ENCODE measurements around the gene DNAAF1. TPM values are rescaled to one million over a fixed set of nuclear protein-coding genes. Genes with fewer than 3 reads are reported as not detected.

DNAAF1 gene
- total and polyA plus RNA-seq, 2 of the 4 experiments (the other 2 are of a cell fraction): 0.05 TPM; not detected in 1

Other genes starting within 250 kb of the DNAAF1 start
- gene MLYCD, start 246.2 kb upstream of the DNAAF1 start, total RNA-seq (2012; rRNA removed): 1.9 and 2.7 TPM in 2 replicates
- 1.9 TPM in 2 replicates for gene MLYCD, start 246.2 kb upstream of the DNAAF1 start, polyA plus RNA-seq (2012; rRNA removed)
- 0.83 and 0.90 TPM in 2 replicates for gene OSGIN1, start 192.1 kb upstream of the DNAAF1 start, total RNA-seq (2012; rRNA removed)
- gene OSGIN1, start 192.1 kb upstream of the DNAAF1 start, polyA plus RNA-seq (2012; rRNA removed): 6.4 and 7.4 TPM in 2 replicates
- under 0.01 TPM in 1 of 2 replicates, not detected in the other for gene NECAB2, start 177.1 kb upstream of the DNAAF1 start, total RNA-seq (2012; rRNA removed)
- gene NECAB2, start 177.1 kb upstream of the DNAAF1 start, polyA plus RNA-seq (2012; rRNA removed): 0.26 and 0.27 TPM in 2 replicates
- not detected in 2 replicates for gene SLC38A8, start 102.5 kb upstream of the DNAAF1 start, total RNA-seq (2012; rRNA removed)
- not detected in 2 replicates for gene SLC38A8, start 102.5 kb upstream of the DNAAF1 start, polyA plus RNA-seq (2012; rRNA removed)
- gene MBTPS1, start 28.4 kb upstream of the DNAAF1 start, total RNA-seq (2012; rRNA removed): 70.3 and 70.4 TPM in 2 replicates
- gene MBTPS1, start 28.4 kb upstream of the DNAAF1 start, polyA plus RNA-seq (2012; rRNA removed): 45.9 and 59.0 TPM in 2 replicates
- 18.3 and 25.6 TPM in 2 replicates for gene HSDL1, start 131 bp upstream of the DNAAF1 start, total RNA-seq (2012; rRNA removed)
- gene HSDL1, start 131 bp upstream of the DNAAF1 start, polyA plus RNA-seq (2012; rRNA removed): 9.4 and 11.6 TPM in 2 replicates
- gene TAF1C, start 41.7 kb downstream of the DNAAF1 start, total RNA-seq (2012; rRNA removed): 6.1 and 7.3 TPM in 2 replicates
- 35.5 and 41.6 TPM in 2 replicates for gene TAF1C, start 41.7 kb downstream of the DNAAF1 start, polyA plus RNA-seq (2012; rRNA removed)
- gene ADAD2, start 45.8 kb downstream of the DNAAF1 start, total RNA-seq (2012; rRNA removed): not detected in 2 replicates
- not detected in 2 replicates for gene ADAD2, start 45.8 kb downstream of the DNAAF1 start, polyA plus RNA-seq (2012; rRNA removed)
- not detected in 2 replicates for gene KCNG4, start 94.7 kb downstream of the DNAAF1 start, total RNA-seq (2012; rRNA removed)
- gene KCNG4, start 94.7 kb downstream of the DNAAF1 start, polyA plus RNA-seq (2012; rRNA removed): not detected in 2 replicates
- 4.7 and 5.0 TPM in 2 replicates for gene WFDC1, start 149.6 kb downstream of the DNAAF1 start, total RNA-seq (2012; rRNA removed)
- 6.8 and 7.0 TPM in 2 replicates for gene WFDC1, start 149.6 kb downstream of the DNAAF1 start, polyA plus RNA-seq (2012; rRNA removed)
- not detected in 2 replicates for gene ATP2C2, start 223.2 kb downstream of the DNAAF1 start, total RNA-seq (2012; rRNA removed)
- not detected in 2 replicates for gene ATP2C2, start 223.2 kb downstream of the DNAAF1 start, polyA plus RNA-seq (2012; rRNA removed)